HT-29 (cell line): ENCODE data around the gene ZNF586. TPM values are rescaled to one million over a fixed set of nuclear protein-coding genes. Genes with fewer than 3 reads are reported as not detected.
"Not testable (repeated sequence)": the region's sequence is repeated elsewhere in the genome, so short reads cannot be mapped to it uniquely, and the experiment has no call there.

Experiments
- DNase-seq: peaks from one replicate; pipeline ENCODE4 v3.0.0-alpha.2; 2015; ENCODE audit warnings: low spot score
- total RNA-seq: library from RNA; depleted of rRNA; stranded (reverse); fragments of >200 nt; shearing (Covaris generic); gene quantifications from 2 replicates; pipeline ENCODE4 v1.2.3, GENCODE V29; 2014

The ZNF586 gene
- total RNA-seq, 1 experiment from 2014 or later, result 18.3 TPM

- DNase-seq, result no peak
Measured at GRCh38 chr19:57789288-57789687, 19.8 kb downstream of the ZNF586 start.

GRCh38 chr19:57796580-57796979 is 27.1 kb downstream of the ZNF586 start:
- not testable (repeated sequence) for DNase-seq

- DNase-seq, result no peak
Measured at GRCh38 chr19:57800696-57801095, 31.2 kb downstream of the ZNF586 start.

- DNase-seq, result peak; percentile 84
Measured at GRCh38 chr19:57802269-57802668, 32.8 kb downstream of the ZNF586 start.

- peak; percentile 71 for DNase-seq
Measured at GRCh38 chr19:57803265-57803593, 33.8 kb downstream of the ZNF586 start.

GRCh38 chr19:57803594-57804325 is 34.3 kb downstream of the ZNF586 start:
- peak; percentile 96 for DNase-seq

GRCh38 chr19:57807541-57807940 is 38.1 kb downstream of the ZNF586 start:
- no peak for DNase-seq

GRCh38 chr19:57810410-57811295 is 41.2 kb downstream of the ZNF586 start:
- DNase-seq, result peak; percentile 72

GRCh38 chr19:57812226-57812625 is 42.8 kb downstream of the ZNF586 start:
- no peak for DNase-seq

- peak; percentile 44 for DNase-seq
Measured at GRCh38 chr19:57812975-57813820, 43.7 kb downstream of the ZNF586 start.

GRCh38 chr19:57813919-57814504 is 44.5 kb downstream of the ZNF586 start:
- peak; percentile 65 for DNase-seq

- DNase-seq, result peak; percentile 98
Measured at GRCh38 chr19:57814505-57815246, 45.2 kb downstream of the ZNF586 start, which contains the start of gene ZNF552. TSS of gene ZNF552 (minus strand) at chr19:57814913. CDS start at chr19:57814743, 170 bp downstream.

GRCh38 chr19:57815247-57816075 is 46.0 kb downstream of the ZNF586 start:
- DNase-seq, result peak; percentile 61

- no peak for DNase-seq
Measured at GRCh38 chr19:57816652-57817051, 47.2 kb downstream of the ZNF586 start.

GRCh38 chr19:57817976-57818375 is 48.5 kb downstream of the ZNF586 start:
- no peak for DNase-seq

- no peak for DNase-seq
Measured at GRCh38 chr19:57818378-57818777, 48.9 kb downstream of the ZNF586 start.

- peak; percentile 97 for DNase-seq
Measured at GRCh38 chr19:57819475-57820148, 50.1 kb downstream of the ZNF586 start.

- no peak for DNase-seq
Measured at GRCh38 chr19:57820599-57820998, 51.1 kb downstream of the ZNF586 start.

GRCh38 chr19:57821095-57821494 is 51.6 kb downstream of the ZNF586 start:
- DNase-seq, result not testable (repeated sequence)
